Suprapubic skin (tissue), 4 donors: ENCODE data around the gene GSTO2. TPM values are rescaled to one million over a fixed set of nuclear protein-coding genes. Genes with fewer than 3 reads are reported as not detected.
A peak's percentile ranks its signal among the peaks of the same experiment; 100 is the strongest.

Experiments
- DNase-seq, 2 donors: peaks; one replicate each; pipeline ENCODE4 v3.0.0-alpha.2; 2019; ENCODE audit warnings: low spot score in 2 of 2
- H3K27ac ChIP-seq: fragments of 200-600 bp; sonication (generic); one replicate; pipeline ENCODE4 v1.5.1; 2019
- H3K27me3 ChIP-seq: fragments of 200-600 bp; sonication (generic); one replicate; pipeline ENCODE4 v1.5.1; 2019
- H3K36me3 ChIP-seq: fragments of 200-600 bp; sonication (generic); one replicate; pipeline ENCODE4 v1.5.1; 2019
- H3K4me1 ChIP-seq: fragments of 200-600 bp; sonication (generic); one replicate; pipeline ENCODE4 v1.5.1; 2019
- H3K4me3 ChIP-seq: fragments of 200-600 bp; sonication (generic); one replicate; pipeline ENCODE4 v1.5.1; 2019; ENCODE audit warnings: mild to moderate bottlenecking
- H3K9me3 ChIP-seq: fragments of 200-600 bp; sonication (generic); one replicate; pipeline ENCODE4 v1.5.1; 2019
- EP300 ChIP-seq: sonication (generic); formaldehyde crosslinking; IDR thresholded peaks from one replicate; pipeline ENCODE4 v1.6.1; 2017; ENCODE audit warnings: antibody characterized with exemption
- POLR2A ChIP-seq, 2 donors: fragments of 450-650 bp; IDR thresholded peaks; one replicate each; pipeline ENCODE4 v1.6.1; 2017; ENCODE audit warnings: antibody characterized with exemption in 2 of 2, mild to moderate bottlenecking in 2 of 2, moderate library complexity in 2 of 2
- POLR2AphosphoS5 ChIP-seq, 3 donors: sonication (generic); formaldehyde crosslinking; IDR thresholded peaks; one replicate each; pipeline ENCODE4 v1.6.1; 2017; ENCODE audit warnings: antibody characterized with exemption in 3 of 3
- WGBS: methylation state at CpG from one replicate; pipeline ENCODE4 v1.1.5; 2018; 5-methylcytosine and 5-hydroxymethylcytosine counted together
- total RNA-seq, 4 donors: library from RNA; depleted of rRNA; stranded (reverse); fragments of >200 nt; gene quantifications; one replicate each; pipeline ENCODE4 v1.1.0, GENCODE V29; 2016
- TF ChIP-seq, protein P1 (sequence below), 2 donors: fragments of 200-600 bp in 1 of 2; fragments of 450-650 bp in 1 of 2; sonication (generic) in 1 of 2; IDR thresholded peaks; one replicate each; pipeline ENCODE4 v1.5.1; 2016 to 2019; ENCODE audit warnings: antibody characterized with exemption in 2 of 2, mild to moderate bottlenecking in 1 of 2, moderate library complexity in 1 of 2

The GSTO2 gene
- total RNA-seq, 4 donors from 2014 or later: 19.0 to 35.5 (median 25.4) TPM

DNA sequence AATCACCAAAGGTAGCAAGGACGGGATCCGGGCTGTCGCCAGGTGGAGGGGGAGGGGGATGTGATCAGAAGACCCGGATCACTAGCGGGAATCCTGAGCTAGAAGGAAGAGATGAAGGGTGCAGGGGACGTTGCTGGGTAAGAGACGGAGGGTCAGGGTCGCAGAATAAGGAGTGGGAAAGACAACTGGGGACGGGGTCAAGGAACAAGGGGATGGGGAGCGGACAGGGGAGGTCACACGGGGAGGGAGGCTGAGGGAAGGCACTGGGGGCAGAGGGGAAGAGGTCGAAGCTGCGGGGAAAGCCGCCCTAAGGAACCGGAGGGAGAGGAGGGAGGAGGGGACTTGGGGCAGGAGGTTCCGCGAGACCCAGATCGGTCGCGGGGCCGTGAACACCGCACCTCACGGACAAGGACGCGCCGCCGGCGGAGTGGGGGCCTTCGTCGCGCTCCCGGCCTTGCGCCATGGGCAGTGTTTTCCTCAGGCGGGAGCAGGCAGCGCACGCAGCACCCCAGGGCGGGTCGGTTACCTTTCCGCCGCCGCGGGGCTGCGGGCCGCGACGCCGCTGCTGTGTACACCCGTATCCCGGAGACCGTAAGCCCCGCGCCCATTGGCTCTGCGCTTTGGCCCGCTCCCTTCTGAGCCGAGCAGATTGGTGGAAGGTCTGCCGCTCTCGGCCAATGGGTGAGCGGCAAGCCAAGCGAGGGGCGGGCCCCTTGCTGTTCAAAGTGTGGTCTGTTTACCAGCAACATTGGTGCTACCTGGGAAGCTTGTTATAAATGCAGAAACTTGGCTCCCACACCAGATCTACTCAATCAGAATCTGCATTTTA is 37.0 kb upstream of the GSTO2 start, which contains the start of gene CFAP43:
Gene CFAP43, minus strand, starts transcription at position 581 of the 829 bp plus-strand sequence. Its CDS starts 118 bp downstream, at position 463.
- TF ChIP-seq POLR2AphosphoS5 (IDR thresholded peaks at IDR 0.05) (peak in 2 of 3 donors; percentile 12 to 82), POLR2A (IDR thresholded peaks at IDR 0.05) (no peak), EP300 (no peak)
- TF ChIP-seq, protein P1, sequence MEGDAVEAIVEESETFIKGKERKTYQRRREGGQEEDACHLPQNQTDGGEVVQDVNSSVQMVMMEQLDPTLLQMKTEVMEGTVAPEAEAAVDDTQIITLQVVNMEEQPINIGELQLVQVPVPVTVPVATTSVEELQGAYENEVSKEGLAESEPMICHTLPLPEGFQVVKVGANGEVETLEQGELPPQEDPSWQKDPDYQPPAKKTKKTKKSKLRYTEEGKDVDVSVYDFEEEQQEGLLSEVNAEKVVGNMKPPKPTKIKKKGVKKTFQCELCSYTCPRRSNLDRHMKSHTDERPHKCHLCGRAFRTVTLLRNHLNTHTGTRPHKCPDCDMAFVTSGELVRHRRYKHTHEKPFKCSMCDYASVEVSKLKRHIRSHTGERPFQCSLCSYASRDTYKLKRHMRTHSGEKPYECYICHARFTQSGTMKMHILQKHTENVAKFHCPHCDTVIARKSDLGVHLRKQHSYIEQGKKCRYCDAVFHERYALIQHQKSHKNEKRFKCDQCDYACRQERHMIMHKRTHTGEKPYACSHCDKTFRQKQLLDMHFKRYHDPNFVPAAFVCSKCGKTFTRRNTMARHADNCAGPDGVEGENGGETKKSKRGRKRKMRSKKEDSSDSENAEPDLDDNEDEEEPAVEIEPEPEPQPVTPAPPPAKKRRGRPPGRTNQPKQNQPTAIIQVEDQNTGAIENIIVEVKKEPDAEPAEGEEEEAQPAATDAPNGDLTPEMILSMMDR (IDR thresholded peaks at IDR 0.05): no peak
- peak; percentile 99 to 100 for DNase-seq
- Histone ChIP-seq H3K27ac (peak within 1 kb of the TSS; percentile 31), H3K4me1 (peaks cover 11% of the 10 kb centered on the region), H3K9me3 (no peaks in the 10 kb centered on the region), H3K4me3 (peak within 1 kb of the TSS; percentile 81), H3K36me3 (no peaks in the 10 kb centered on the region), H3K27me3 (no peaks in the 10 kb centered on the region)
- WGBS: 1% methylated on average over 47 of the region's 60 CpGs

DNA sequence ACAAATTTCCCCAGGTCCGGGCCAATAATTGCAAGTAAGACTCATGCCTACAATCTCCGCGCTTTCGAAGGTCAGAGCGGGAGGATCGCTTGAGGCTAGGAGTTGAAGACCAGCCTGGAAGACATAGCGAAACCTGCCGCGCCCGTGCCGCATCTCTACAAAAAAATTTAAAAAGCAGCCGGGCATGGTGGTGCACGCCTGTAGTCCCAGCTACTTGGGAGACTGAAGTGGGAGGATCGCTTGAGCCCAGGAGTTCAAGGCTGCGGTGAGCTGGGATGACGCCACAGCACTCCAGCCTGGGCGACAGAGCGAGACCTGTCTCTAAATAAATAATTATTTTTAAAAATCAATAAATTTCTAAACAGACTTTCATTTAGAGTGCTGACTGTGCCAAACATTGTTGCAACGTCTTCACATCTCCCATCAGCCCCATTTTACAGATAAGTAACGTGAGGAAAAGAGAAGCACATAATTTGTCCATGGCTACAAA is 36.3 kb upstream of the GSTO2 start:
- no peak overlapping the region for H3K27ac ChIP-seq
- H3K4me1 ChIP-seq: peaks cover 11% of the 10 kb centered on the region
- whole genome bisulfite sequencing: 15% methylated on average over 20 of the region's 20 CpGs
- DNase-seq: peak in 1 of 2 donors; percentile 69
- H3K4me3 ChIP-seq: peak overlapping the region; percentile 81
- no peaks in the 10 kb centered on the region for H3K36me3 ChIP-seq
- H3K27me3 ChIP-seq: no peaks in the 10 kb centered on the region
- no peaks in the 10 kb centered on the region for H3K9me3 ChIP-seq
- TF ChIP-seq, protein P1 (IDR thresholded peaks at IDR 0.05): no peak
- no peak for TF ChIP-seq POLR2A (IDR thresholded peaks at IDR 0.05)
- no peak for TF ChIP-seq POLR2AphosphoS5 (IDR thresholded peaks at IDR 0.05)
- TF ChIP-seq EP300: no peak

DNA sequence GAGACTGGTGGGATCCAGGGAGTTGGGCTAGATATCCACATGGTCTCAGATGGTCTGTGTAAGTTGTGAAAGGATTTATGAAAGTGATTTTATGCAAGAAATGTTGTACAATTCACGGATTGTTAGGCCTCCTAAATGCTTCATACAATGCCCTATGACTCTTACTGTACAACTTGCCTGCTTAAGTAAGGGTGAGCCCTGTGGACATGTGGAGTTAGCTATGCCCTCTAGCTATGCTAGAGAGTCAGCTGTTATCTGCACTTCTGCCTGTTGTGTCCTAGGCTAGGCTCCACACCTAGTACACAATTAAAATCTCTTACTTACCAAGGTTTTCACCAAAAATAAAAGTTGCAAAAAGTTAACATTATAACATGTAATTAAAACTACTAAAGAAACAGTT is 35.2 kb upstream of the GSTO2 start:
- Histone ChIP-seq H3K4me1 (peaks cover 11% of the 10 kb centered on the region), H3K9me3 (no peaks in the 10 kb centered on the region), H3K4me3 (no peak overlapping the region), H3K36me3 (no peaks in the 10 kb centered on the region), H3K27me3 (no peaks in the 10 kb centered on the region), H3K27ac (no peak overlapping the region)
- 56% methylated on average over 1 of the region's 1 CpG for WGBS
- DNase-seq: no peak
- no peak for TF ChIP-seq POLR2A (IDR thresholded peaks at IDR 0.05)
- TF ChIP-seq EP300: no peak
- TF ChIP-seq POLR2AphosphoS5 (IDR thresholded peaks at IDR 0.05): no peak
- TF ChIP-seq, protein P1 (IDR thresholded peaks at IDR 0.05): no peak

DNA sequence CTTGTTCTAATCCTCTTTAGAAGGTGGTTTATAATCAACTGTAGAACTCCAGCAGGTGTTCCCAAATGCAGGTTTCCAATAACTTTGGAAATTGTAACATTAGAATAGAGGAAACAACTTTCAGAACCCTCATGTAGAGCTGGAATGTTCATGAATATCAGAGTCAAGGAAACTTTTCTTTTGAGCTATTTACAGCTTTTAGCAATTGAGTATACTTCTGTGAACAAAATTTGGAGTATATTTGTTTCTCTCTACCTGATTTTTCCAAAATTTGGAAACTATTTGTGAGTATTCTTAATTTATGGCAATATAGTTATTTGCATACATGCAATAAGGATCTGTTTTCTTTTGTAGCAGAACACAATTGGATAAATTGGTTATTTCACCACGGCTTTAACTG is 34.0 kb upstream of the GSTO2 start:
- 80% methylated on average over 1 of the region's 1 CpG for WGBS
- no peaks in the 10 kb centered on the region for H3K27me3 ChIP-seq
- H3K27ac ChIP-seq: no peak overlapping the region
- no peaks in the 10 kb centered on the region for H3K36me3 ChIP-seq
- TF ChIP-seq, protein P1 (IDR thresholded peaks at IDR 0.05): no peak
- TF ChIP-seq POLR2A (IDR thresholded peaks at IDR 0.05) (no peak), POLR2AphosphoS5 (IDR thresholded peaks at IDR 0.05) (no peak), EP300 (no peak)
- H3K9me3 ChIP-seq: no peaks in the 10 kb centered on the region
- DNase-seq: no peak
- no peak overlapping the region for H3K4me3 ChIP-seq
- H3K4me1 ChIP-seq: peaks cover 11% of the 10 kb centered on the region

DNA sequence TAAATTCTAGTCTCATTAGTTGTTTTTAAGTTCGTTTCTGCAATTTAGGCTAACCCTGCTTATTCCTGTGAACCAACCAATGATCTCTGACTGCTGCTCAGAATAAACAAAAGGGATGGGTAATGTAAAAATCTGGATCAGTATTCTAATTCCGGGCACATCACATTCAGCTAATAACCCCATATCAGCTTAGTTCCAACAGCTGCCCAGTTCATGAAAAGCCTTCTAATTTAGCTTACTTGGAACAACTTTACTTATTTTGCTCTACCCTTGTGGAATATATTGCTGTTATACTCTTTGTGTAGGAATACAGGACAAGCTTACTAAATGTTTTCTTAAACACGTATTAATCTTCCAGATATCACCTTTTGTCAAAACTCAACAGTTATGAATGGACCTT is 33.2 kb upstream of the GSTO2 start:
- no peak overlapping the region for H3K4me3 ChIP-seq
- no peaks in the 10 kb centered on the region for H3K27me3 ChIP-seq
- peaks cover 11% of the 10 kb centered on the region for H3K4me1 ChIP-seq
- no peak overlapping the region for H3K27ac ChIP-seq
- WGBS: 86% methylated on average over 3 of the region's 3 CpGs
- no peak for DNase-seq
- no peaks in the 10 kb centered on the region for H3K9me3 ChIP-seq
- no peak for TF ChIP-seq EP300
- no peak for TF ChIP-seq POLR2AphosphoS5 (IDR thresholded peaks at IDR 0.05)
- TF ChIP-seq, protein P1 (IDR thresholded peaks at IDR 0.05): no peak
- TF ChIP-seq POLR2A (IDR thresholded peaks at IDR 0.05): no peak
- H3K36me3 ChIP-seq: no peaks in the 10 kb centered on the region
